GDM1 (cell line): Measurements from ENCODE around the gene C11orf86.

Experiments used
- DNase-seq: peaks from one replicate; lab custom pipeline; 2025; lab: John Stamatoyannopoulos, UW

Gene C11orf86

DNA sequence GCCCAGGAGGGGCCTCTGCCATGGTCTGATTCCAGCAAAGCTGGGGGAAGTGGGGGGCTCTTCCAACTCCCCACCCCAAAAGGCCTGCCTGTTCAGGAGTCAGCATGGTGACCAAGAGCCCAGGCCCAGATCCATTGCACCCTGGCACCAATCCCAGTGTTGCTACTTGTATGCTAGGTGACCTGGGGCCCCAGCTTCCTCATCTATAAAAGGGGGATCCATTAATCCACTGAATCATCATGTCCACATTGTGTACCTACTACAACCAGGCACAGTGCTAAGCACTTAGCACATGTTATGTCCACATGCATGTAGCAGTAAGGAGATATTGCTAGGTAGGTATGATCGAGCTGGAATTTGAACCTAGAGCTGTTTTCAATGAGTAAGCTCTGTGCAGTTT is 49.9 kb downstream of the C11orf86 start:
- no peak for DNase-seq

DNA sequence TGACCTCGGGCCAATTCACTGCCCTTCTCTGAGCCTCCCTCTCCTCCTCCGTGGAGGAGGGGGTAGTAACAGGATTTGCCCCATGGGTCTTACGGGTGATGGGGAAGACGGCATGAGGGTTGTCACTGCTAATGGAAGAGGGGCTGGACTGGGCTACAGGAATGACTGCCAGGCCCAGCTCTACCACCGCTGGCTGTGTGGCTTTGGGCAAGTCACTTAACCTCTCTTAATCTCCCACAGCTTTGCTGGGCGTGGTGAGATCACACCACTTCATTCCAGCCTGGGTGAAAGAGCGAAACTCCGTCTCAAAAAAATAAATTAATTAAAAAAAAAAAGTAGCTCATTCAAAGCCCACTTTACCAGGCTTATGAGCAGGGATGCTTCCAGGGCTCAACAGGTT is 50.6 kb downstream of the C11orf86 start:
- no peak for DNase-seq
